Ammon's horn (tissue), 1 donor: ENCODE measurements around the gene TYRO3.
A peak's percentile ranks its signal among the peaks of the same experiment; 100 is the strongest.

ENCODE experiments used
- DNase-seq: peaks from one replicate; pipeline ENCODE4 v3.0.0-alpha.2; 2016; ENCODE audit warnings: low spot score

TYRO3 gene

GRCh38 chr15:41558400-41559238, at the start of gene TYRO3:
Gene TYRO3, plus strand, starts transcription at chr15:41559212. Its CDS starts 46 bp downstream, at chr15:41559258.
- DNase-seq: peak; percentile 86

GRCh38 chr15:41510728-41511127, 48.3 kb upstream of the TYRO3 start:
- no peak for DNase-seq

- DNase-seq: no peak
Observed at GRCh38 chr15:41511331-41511898, 47.6 kb upstream of the TYRO3 start.

- no peak for DNase-seq
Observed at GRCh38 chr15:41511899-41512369, 47.1 kb upstream of the TYRO3 start.

GRCh38 chr15:41512512-41512939, 46.5 kb upstream of the TYRO3 start:
- DNase-seq: no peak

- DNase-seq: no peak
Observed at GRCh38 chr15:41512940-41513505, 46.0 kb upstream of the TYRO3 start.

GRCh38 chr15:41513506-41514227, 45.3 kb upstream of the TYRO3 start, which contains the start of gene LTK:
Gene LTK, minus strand, starts transcription at chr15:41513827. Its CDS starts 118 bp downstream, at chr15:41513709.
- no peak for DNase-seq

GRCh38 chr15:41517895-41518449, 41.0 kb upstream of the TYRO3 start:
- no peak for DNase-seq

GRCh38 chr15:41520636-41521035, 38.4 kb upstream of the TYRO3 start:
- no peak for DNase-seq

GRCh38 chr15:41521614-41522013, 37.4 kb upstream of the TYRO3 start:
- no peak for DNase-seq

- no peak for DNase-seq
Observed at GRCh38 chr15:41523097-41523496, 35.9 kb upstream of the TYRO3 start.

GRCh38 chr15:41530363-41530956, 28.6 kb upstream of the TYRO3 start:
- no peak for DNase-seq

GRCh38 chr15:41535544-41535943, 23.5 kb upstream of the TYRO3 start:
- DNase-seq: no peak

- no peak for DNase-seq
Observed at GRCh38 chr15:41536866-41537265, 22.1 kb upstream of the TYRO3 start.

GRCh38 chr15:41543521-41543870, 15.5 kb upstream of the TYRO3 start:
- no peak for DNase-seq

GRCh38 chr15:41544650-41545015, 14.4 kb upstream of the TYRO3 start:
- peak; percentile 47 for DNase-seq

- DNase-seq: no peak
Observed at GRCh38 chr15:41545218-41545617, 13.8 kb upstream of the TYRO3 start.

GRCh38 chr15:41546851-41547786, 11.9 kb upstream of the TYRO3 start:
- no peak for DNase-seq

GRCh38 chr15:41550066-41550775, 8.8 kb upstream of the TYRO3 start:
- no peak for DNase-seq

GRCh38 chr15:41553731-41554130, 5.3 kb upstream of the TYRO3 start:
- DNase-seq: no peak
